ENCODE measurements around the gene ZNF714.

DNA sequence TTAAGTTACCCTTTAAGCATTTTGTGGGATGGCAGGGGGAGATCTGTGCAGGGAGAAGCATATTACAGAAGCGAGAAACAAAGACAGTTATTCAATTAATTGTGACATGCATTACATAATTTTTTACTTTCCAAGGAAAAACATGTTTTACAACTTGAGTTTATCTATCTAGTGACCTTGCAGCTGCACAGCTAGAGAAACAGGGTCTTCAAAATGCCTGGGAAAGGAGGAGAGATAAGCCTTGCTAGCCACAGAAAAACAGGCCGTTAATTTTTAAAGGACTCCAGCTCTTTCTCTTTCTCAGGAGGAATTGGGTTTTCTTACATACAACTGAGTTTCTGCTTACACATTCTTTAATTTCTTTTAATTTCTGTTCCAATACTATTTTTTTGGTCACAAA is 45.0 kb downstream of the ZNF714 start:
- no peak for TF ChIP-seq POLR2A (IDR thresholded peaks at IDR 0.05; ENCODE audit: low read depth, low read length)
- TF ChIP-seq TAF1 (IDR thresholded peaks at IDR 0.05; ENCODE audit: borderline replicate concordance, low read depth, low read length), result no peak
- TF ChIP-seq POLR2AphosphoS5 (IDR thresholded peaks at IDR 0.05; ENCODE audit: low read depth, low read length), result no peak

Data from GM12892 (cell line).